ENCODE measurements around the gene CFAP126. TPM values are rescaled to one million over a fixed set of nuclear protein-coding genes. Genes with fewer than 3 reads are reported as not detected.
"Not testable (repeated sequence)": the region's sequence is repeated elsewhere in the genome, so short reads cannot be mapped to it uniquely, and the experiment has no call there.

Gene CFAP126
- total RNA-seq, 2 donors from 2014 or later = not detected

DNA sequence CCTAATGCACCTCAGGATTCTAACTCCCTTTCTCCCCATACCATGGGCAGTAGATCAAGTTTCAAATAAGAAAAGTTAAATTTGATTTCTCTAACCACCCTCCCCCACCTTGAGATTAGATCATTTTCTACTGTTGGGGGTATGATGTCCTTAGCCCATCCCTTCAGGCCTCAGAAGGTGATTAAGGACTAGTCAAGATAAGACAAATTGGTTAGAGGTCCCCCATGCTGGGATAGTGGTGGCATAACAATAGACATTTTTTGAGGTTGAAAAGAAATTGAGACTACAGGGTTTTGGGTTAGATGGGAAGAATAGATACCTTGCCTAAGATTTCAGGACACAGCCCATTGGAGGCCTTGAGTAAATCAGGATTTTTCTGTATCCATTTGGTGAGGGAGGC lies 2.5 kb downstream of the CFAP126 start:
- peaks cover 6% of the 10 kb centered on the region for H3K36me3 Mint-ChIP-seq (ENCODE audit: low read depth)
- H3K9me3 ChIP-seq (ENCODE audit: control insufficient read depth, low read length, poor library complexity, severe bottlenecking) = no peaks in the 10 kb centered on the region
- DNase-seq (no peak), ATAC-seq (no peak)
- peaks cover 13% of the 10 kb centered on the region for H3K4me1 Mint-ChIP-seq
- peak overlapping the region; percentile 86 for H3K27ac Mint-ChIP-seq
- no peaks in the 10 kb centered on the region for H3K27me3 Mint-ChIP-seq
- H3K4me3 Mint-ChIP-seq = no peak overlapping the region

DNA sequence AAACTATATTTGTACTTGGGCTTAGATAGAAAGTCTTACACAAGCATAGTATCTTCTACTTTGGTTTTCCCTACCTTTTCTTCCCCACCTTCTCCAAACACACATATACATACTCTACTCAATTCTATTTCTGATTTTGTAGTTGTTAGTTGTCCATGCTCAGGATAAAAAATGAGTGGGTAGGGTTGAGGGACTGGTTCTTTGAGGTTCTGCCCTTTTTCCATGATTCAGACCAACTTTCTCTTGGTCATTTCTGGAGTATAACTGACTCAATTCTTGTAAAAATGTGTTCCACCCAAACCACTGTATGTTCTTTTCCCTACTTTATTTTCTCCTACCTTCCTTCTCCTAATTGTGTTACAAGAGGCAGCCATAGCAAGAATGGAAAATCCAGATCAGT lies 3.3 kb downstream of the CFAP126 start:
- ATAC-seq (no peak), DNase-seq (no peak)
- H3K4me1 Mint-ChIP-seq = peaks cover 20% of the 10 kb centered on the region

DNA sequence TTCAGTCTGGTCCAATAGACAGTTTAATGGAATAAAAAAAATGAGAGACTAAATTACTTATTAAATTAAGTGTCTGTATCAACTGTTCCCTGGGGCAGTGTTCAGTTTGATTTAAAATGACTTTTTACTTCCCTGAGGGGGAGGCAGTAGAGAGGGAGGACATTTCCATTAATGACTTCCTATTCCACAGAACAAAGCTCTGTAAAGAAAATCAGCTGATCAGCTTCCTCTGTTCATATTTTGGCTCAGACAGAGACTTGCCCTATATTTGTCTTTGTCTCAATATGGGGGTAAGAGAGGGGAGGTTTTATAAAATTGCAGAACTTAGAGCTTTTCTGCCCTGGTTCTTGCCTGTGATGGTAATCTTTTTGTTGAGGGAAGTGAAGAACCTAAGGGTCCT lies 8.4 kb downstream of the CFAP126 start:
- no peaks in the 10 kb centered on the region for H3K27me3 Mint-ChIP-seq
- no peak overlapping the region for H3K4me3 Mint-ChIP-seq
- H3K9me3 ChIP-seq (ENCODE audit: control insufficient read depth, low read length, poor library complexity, severe bottlenecking) = no peaks in the 10 kb centered on the region
- peaks cover 6% of the 10 kb centered on the region for H3K4me1 Mint-ChIP-seq
- no peak for ATAC-seq
- peaks cover 3% of the 10 kb centered on the region for H3K36me3 Mint-ChIP-seq (ENCODE audit: low read depth)
- DNase-seq = no peak
- peak overlapping the region; percentile 19 for H3K27ac Mint-ChIP-seq

More for the DNA sequence above, 3.3 kb downstream of the CFAP126 start:
- H3K9me3 ChIP-seq (ENCODE audit: control insufficient read depth, low read length, poor library complexity, severe bottlenecking) = no peaks in the 10 kb centered on the region
- Mint-ChIP-seq H3K4me3 (no peak overlapping the region), H3K27me3 (no peaks in the 10 kb centered on the region), H3K36me3 (ENCODE audit: low read depth) (peaks cover 6% of the 10 kb centered on the region), H3K27ac (no peak overlapping the region)

DNA sequence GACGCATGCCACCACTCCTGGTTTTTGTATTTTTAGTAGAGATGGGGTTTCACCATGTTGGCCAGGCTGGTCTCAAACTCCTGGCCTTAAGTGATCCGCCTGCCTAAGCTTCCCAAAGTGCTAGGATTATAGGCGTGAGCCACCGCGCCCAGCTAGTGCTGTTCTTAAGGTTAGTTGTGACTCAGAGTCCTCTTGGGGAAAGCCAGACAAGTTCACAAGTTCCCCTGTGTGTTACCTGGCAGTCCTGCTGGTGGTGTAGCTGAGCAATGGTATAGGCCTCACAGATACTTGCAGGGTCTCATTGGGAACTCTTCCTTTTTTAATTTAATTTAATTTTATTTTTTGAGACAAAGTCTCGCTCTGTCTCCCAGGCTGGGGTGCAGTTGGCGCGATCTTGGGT lies 10.6 kb downstream of the CFAP126 start:
- no peak overlapping the region for H3K27ac Mint-ChIP-seq
- H3K4me1 Mint-ChIP-seq = peaks cover 6% of the 10 kb centered on the region
- no peaks in the 10 kb centered on the region for H3K9me3 ChIP-seq (ENCODE audit: control insufficient read depth, low read length, poor library complexity, severe bottlenecking)
- no peak overlapping the region for H3K4me3 Mint-ChIP-seq
- DNase-seq = no peak
- H3K36me3 Mint-ChIP-seq (ENCODE audit: low read depth) = no peaks in the 10 kb centered on the region
- H3K27me3 Mint-ChIP-seq = no peaks in the 10 kb centered on the region
- ATAC-seq = no peak

DNA sequence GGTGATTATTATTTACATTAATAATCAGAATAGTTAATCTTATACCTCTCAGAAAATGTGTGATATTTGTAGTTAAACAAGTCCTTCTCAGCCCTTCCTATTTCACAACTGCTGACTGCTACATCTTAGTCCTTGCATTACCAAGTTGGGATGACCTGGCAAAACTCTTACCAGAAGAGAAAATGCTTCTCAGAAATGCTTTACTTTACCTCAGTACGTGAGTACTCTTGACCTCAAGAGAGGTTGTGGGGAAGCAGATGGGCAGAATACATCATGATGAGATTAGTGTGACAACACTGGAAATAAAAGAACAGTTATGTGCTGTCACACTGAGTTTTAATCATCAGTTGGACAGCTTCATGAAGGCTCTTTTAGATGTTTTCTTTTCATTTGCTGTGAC lies 16.2 kb downstream of the CFAP126 start:
- H3K36me3 Mint-ChIP-seq (ENCODE audit: low read depth) = no peaks in the 10 kb centered on the region
- ATAC-seq (no peak), DNase-seq (no peak)
- no peak overlapping the region for H3K4me3 Mint-ChIP-seq
- H3K27me3 Mint-ChIP-seq = no peaks in the 10 kb centered on the region
- peaks cover 4% of the 10 kb centered on the region for H3K4me1 Mint-ChIP-seq
- peak overlapping the region; percentile 39 for H3K27ac Mint-ChIP-seq
- H3K9me3 ChIP-seq (ENCODE audit: control insufficient read depth, low read length, poor library complexity, severe bottlenecking) = no peaks in the 10 kb centered on the region

DNA sequence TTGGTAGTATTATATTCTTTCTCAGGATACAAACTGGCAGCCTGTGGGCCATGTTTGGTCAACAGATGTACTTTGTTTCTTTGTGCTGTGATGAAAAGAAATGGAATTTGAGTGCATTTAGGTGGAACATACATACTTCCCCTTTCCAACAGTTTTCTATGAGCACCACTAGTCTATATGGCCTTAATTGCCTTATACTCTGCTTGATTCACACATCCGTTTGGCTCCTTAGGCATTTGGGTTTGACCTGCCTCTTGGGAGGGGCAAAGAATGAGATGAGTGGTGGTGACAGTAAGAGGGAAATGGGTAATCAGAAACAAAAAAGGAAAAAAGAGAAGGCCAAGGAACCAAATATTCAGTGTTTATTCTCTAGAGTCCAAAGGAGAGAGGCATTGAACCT lies 17.0 kb downstream of the CFAP126 start:
- ATAC-seq (no peak), DNase-seq (no peak)
- no peak overlapping the region for H3K4me3 Mint-ChIP-seq
- H3K9me3 ChIP-seq (ENCODE audit: control insufficient read depth, low read length, poor library complexity, severe bottlenecking) = no peaks in the 10 kb centered on the region
- no peaks in the 10 kb centered on the region for H3K27me3 Mint-ChIP-seq
- no peak overlapping the region for H3K27ac Mint-ChIP-seq
- peaks cover 4% of the 10 kb centered on the region for H3K4me1 Mint-ChIP-seq
- no peaks in the 10 kb centered on the region for H3K36me3 Mint-ChIP-seq (ENCODE audit: low read depth)

DNA sequence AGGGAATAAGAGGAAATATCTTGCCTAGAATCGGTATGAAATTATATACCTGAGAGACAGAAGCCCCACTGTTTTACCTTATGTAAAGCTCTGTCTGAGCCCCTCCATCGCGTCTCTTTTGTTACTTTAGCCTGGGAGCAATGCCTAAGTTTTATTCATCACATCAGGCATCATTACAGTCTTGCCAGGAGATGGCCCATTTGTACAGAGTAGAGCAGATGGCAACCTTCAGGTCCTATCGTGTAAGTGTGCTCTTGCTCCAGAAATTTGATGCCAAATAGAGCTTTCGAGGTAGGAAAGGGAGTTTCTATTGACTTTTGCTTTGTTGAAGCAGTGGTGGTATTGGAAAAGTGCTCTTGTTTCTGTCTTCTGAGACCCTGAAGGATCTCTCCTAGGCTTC lies 24.9 kb downstream of the CFAP126 start:
- Mint-ChIP-seq H3K4me3 (no peak overlapping the region), H3K4me1 (peaks cover 7% of the 10 kb centered on the region), H3K36me3 (ENCODE audit: low read depth) (peaks cover 4% of the 10 kb centered on the region)

DNA sequence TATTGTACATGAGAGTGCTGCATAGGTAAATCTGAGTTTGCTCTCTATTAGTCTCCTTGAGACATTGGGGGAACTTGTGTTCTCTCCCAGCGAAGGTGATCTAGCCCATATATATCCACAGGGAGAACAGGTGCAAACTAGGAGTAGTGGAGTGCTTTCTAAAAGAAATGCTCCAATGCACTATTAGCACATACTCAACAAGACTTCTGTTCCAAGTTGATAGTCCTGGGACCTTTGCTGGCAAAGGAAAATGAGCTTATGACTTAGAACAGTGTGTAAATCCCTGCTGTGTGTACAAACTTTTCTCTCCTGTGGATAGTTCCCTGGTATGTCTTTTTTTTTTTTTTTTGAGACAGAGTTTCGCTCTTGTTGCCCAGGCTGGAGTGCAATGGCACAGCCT lies 25.5 kb downstream of the CFAP126 start:
- DNase-seq (no peak), ATAC-seq (no peak)
- Mint-ChIP-seq H3K27me3 (no peaks in the 10 kb centered on the region), H3K27ac (no peak overlapping the region), H3K36me3 (ENCODE audit: low read depth) (peaks cover 4% of the 10 kb centered on the region), H3K4me3 (no peak overlapping the region), H3K4me1 (peaks cover 7% of the 10 kb centered on the region)
- H3K9me3 ChIP-seq (ENCODE audit: control insufficient read depth, low read length, poor library complexity, severe bottlenecking) = no peaks in the 10 kb centered on the region

More for the DNA sequence above, 24.9 kb downstream of the CFAP126 start:
- no peaks in the 10 kb centered on the region for H3K9me3 ChIP-seq (ENCODE audit: control insufficient read depth, low read length, poor library complexity, severe bottlenecking)
- H3K27ac Mint-ChIP-seq = no peak overlapping the region
- H3K27me3 Mint-ChIP-seq = no peaks in the 10 kb centered on the region
- ATAC-seq = no peak
- DNase-seq = no peak

DNA sequence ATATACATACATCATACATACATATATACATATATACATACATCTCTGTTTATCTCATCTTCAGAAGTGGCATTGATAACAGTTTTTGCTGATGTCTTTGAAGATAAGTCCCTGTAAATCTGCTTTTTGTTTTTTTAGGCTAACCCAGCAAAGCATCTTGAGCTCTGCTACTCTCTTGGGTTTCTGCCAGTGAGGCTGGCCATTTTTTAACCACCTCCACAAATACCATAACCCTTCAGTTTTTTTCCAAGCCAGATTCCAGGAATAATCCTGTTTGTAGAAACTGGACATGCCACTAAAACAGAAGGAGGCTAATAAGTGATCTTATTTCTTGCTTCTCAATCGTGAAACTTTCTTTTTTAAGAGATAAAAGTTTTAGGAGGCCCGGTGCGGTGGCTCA lies 31.9 kb downstream of the CFAP126 start:
- no peaks in the 10 kb centered on the region for H3K9me3 ChIP-seq (ENCODE audit: control insufficient read depth, low read length, poor library complexity, severe bottlenecking)

DNA sequence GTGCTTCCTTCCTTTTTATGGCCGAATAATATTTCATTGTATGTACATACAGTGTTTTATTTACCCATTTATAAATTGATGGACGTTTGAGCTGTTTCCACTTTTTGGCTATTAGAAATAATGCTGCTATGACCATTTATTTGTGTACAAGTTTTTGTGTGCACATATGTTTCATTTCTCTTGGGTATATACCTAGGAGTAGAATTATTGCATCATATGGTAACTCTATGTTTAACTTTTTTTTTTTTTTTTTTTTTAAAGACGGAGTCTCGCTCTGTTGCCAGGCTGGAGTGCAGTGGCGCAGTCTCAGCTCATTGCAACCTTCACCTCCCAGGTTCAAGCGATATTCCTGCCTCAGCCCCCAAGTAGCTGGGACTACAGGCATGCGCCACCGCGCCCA lies 34.5 kb downstream of the CFAP126 start:
- no peak for DNase-seq
- Mint-ChIP-seq H3K36me3 (ENCODE audit: low read depth) (peaks cover 16% of the 10 kb centered on the region), H3K4me1 (peaks cover 6% of the 10 kb centered on the region), H3K27ac (no peak overlapping the region), H3K4me3 (no peak overlapping the region), H3K27me3 (no peaks in the 10 kb centered on the region)
- no peak for ATAC-seq
- no peaks in the 10 kb centered on the region for H3K9me3 ChIP-seq (ENCODE audit: control insufficient read depth, low read length, poor library complexity, severe bottlenecking)

More for the DNA sequence above, 31.9 kb downstream of the CFAP126 start:
- Mint-ChIP-seq H3K27ac (peak overlapping the region; percentile 37), H3K27me3 (no peaks in the 10 kb centered on the region), H3K4me1 (peaks cover 6% of the 10 kb centered on the region), H3K4me3 (no peak overlapping the region), H3K36me3 (ENCODE audit: low read depth) (peaks cover 11% of the 10 kb centered on the region)
- ATAC-seq (no peak), DNase-seq (no peak)

DNA sequence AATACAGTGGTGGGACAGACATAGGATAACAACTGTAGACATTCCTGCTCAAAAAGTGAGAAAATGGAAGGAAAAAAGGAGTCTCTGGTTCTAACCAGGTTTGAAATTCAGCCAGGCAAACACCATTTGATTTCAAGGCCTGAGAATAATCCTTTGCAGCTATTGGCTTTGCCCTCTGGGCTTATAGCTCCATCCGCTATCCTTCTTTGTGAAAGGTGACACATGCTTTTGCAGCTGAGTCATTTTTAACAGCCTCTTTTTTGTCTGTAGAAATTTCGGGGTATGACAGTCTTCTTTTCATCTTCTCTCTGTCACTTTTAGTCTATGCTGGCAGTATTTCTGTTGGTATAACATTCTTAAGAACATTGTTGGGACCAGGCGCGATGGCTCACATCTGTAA lies 37.3 kb downstream of the CFAP126 start:
- Mint-ChIP-seq H3K27me3 (no peaks in the 10 kb centered on the region), H3K36me3 (ENCODE audit: low read depth) (peaks cover 16% of the 10 kb centered on the region), H3K4me3 (no peak overlapping the region), H3K4me1 (peaks cover 7% of the 10 kb centered on the region), H3K27ac (no peak overlapping the region)
- ATAC-seq = no peak
- H3K9me3 ChIP-seq (ENCODE audit: control insufficient read depth, low read length, poor library complexity, severe bottlenecking) = no peaks in the 10 kb centered on the region
- no peak for DNase-seq

DNA sequence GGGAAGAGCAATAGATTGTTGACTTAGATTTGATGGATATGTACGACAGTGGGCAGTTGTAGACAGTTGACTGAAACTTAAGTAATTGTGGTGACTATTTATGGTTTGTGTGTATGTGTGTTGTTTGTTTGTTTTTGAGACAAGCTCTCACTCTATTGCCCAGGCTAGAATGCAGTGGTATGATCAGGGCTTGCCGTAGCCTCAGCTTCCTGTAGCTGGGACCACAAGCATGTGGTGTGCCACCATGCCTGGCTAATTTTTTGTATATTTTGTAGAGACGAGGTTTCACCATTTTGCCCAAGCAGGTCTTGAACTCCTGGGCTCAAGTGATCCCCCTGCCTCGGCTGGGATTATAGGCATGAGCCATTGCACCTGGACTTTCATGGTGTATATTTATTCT lies 43.7 kb downstream of the CFAP126 start:
- no peak for DNase-seq
- peak; percentile 48 for ATAC-seq
- no peak overlapping the region for H3K4me3 Mint-ChIP-seq
- H3K4me1 Mint-ChIP-seq = peaks cover 8% of the 10 kb centered on the region
- H3K27me3 Mint-ChIP-seq = no peaks in the 10 kb centered on the region
- peaks cover 2% of the 10 kb centered on the region for H3K36me3 Mint-ChIP-seq (ENCODE audit: low read depth)
- H3K27ac Mint-ChIP-seq = no peak overlapping the region
- no peaks in the 10 kb centered on the region for H3K9me3 ChIP-seq (ENCODE audit: control insufficient read depth, low read length, poor library complexity, severe bottlenecking)

DNA sequence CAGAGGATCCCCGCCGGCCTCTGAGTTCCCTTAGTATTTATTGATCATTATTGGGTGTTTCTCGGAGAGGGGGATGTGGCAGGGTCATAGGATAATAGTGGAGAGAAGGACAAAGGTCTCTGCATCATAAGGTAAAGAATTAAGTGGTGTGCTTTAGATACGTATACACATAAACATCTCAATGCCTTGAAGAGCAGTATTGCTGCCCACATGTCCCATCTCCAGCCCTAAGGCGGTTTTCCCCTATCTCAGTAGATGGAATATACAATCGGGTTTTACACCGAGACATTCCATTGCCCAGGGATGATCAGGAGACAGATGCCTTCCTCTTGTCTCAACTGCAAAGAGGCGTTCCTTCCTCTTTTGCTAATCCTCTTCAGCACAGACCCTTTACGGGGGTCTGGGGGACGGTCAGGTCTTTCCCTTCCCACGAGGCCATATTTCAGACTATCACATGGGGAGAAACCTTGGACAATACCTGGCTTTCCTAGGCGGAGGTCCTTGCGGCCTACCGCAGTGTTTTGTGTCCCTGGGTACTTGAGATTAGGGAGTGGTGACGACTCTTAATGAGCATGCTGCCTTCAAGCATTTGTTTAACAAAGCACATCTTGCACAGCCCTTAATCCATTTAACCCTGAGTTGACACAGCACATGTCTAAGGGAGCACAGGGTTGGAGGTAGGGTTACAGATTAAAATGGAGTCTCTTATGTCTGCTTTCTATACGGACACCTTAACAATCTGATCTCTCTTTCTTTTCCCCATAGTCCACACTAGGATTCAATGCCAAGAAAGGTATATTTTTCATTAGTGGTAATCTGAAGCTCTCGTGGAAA lies 51.6 kb downstream of the CFAP126 start:
- ATAC-seq; DNase-seq; H3K36me3 Mint-ChIP-seq (ENCODE audit: low read depth); H3K27me3 Mint-ChIP-seq; H3K9me3 ChIP-seq (ENCODE audit: control insufficient read depth, low read length, poor library complexity, severe bottlenecking): not testable (repeated sequence)
- Mint-ChIP-seq H3K4me3 (peak overlapping the region; percentile 96), H3K4me1 (peaks cover 23% of the 10 kb centered on the region), H3K27ac (peak overlapping the region; percentile 97)

Data from T-helper 17 cell (primary cell).